ENCODE data around the gene SPTLC3.

The SPTLC3 gene

GRCh38 chr20:13147971-13148370, 139.2 kb downstream of the SPTLC3 start:
- no peak for DNase-seq (ENCODE audit: extremely low read depth, low read depth)
- TF ChIP-seq, protein P1, sequence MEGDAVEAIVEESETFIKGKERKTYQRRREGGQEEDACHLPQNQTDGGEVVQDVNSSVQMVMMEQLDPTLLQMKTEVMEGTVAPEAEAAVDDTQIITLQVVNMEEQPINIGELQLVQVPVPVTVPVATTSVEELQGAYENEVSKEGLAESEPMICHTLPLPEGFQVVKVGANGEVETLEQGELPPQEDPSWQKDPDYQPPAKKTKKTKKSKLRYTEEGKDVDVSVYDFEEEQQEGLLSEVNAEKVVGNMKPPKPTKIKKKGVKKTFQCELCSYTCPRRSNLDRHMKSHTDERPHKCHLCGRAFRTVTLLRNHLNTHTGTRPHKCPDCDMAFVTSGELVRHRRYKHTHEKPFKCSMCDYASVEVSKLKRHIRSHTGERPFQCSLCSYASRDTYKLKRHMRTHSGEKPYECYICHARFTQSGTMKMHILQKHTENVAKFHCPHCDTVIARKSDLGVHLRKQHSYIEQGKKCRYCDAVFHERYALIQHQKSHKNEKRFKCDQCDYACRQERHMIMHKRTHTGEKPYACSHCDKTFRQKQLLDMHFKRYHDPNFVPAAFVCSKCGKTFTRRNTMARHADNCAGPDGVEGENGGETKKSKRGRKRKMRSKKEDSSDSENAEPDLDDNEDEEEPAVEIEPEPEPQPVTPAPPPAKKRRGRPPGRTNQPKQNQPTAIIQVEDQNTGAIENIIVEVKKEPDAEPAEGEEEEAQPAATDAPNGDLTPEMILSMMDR (IDR thresholded peaks at IDR 0.05; ENCODE audit: low read depth, low read length): no peak

- DNase-seq (ENCODE audit: extremely low read depth, low read depth): no peak
- TF ChIP-seq, protein P1 (IDR thresholded peaks at IDR 0.05; ENCODE audit: low read depth, low read length): no peak
Observed at GRCh38 chr20:13148402-13148801, 139.6 kb downstream of the SPTLC3 start.

DNA sequence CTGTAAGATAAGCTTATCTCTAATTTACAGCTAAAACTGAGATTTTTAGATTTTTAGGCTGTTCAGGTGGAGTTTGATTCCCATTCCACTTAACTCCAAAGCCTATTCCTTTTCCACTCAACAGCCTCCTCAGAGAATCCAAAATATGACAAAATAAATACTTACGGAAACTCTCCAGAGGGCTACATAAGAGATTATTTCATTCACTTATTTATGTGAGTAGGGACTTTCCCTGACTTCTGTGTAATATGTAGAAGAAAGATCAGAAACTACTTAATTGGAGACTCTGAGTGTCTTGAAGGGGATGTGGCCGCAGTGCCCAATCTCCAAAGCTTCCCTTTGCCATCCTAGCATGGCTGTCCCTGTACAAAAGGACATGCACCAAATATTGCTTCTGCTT, 140.2 kb downstream of the SPTLC3 start:
- TF ChIP-seq, protein P1 (IDR thresholded peaks at IDR 0.05; ENCODE audit: low read depth, low read length): no peak

GRCh38 chr20:13149371-13150105, 140.8 kb downstream of the SPTLC3 start:
- no peak for DNase-seq (ENCODE audit: extremely low read depth, low read depth)
- TF ChIP-seq, protein P1 (IDR thresholded peaks at IDR 0.05; ENCODE audit: low read depth, low read length): no peak

More for the DNA sequence above, 140.2 kb downstream of the SPTLC3 start:
- no peak for DNase-seq (ENCODE audit: extremely low read depth, low read depth)

DNA sequence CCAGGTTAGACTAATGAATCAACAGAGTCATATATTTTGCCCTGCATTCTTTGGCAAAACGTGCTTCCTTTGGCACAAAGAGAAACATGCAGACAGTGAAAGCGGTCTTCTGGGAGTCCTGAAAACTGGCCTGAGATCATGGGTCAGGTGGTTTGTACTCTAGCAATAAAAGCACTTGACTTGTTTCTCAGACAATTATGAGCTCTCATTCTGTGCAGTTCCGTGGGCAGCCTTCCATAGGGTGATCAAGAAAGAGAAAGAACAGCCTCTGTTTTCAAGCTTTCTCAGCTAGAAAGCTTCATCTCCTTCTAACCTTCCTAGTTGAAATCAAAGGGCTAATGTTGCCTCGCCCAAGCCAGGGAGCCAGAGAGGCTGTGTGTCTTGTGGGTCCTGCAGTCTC, 149.6 kb downstream of the SPTLC3 start:
- DNase-seq (ENCODE audit: extremely low read depth, low read depth): no peak
- TF ChIP-seq, protein P1 (IDR thresholded peaks at IDR 0.05; ENCODE audit: low read depth, low read length): no peak

- no peak for DNase-seq (ENCODE audit: extremely low read depth, low read depth)
- TF ChIP-seq, protein P1 (IDR thresholded peaks at IDR 0.05; ENCODE audit: low read depth, low read length): no peak
Observed at GRCh38 chr20:13159889-13160288, 151.1 kb downstream of the SPTLC3 start.

GRCh38 chr20:13165203-13165602, 156.4 kb downstream of the SPTLC3 start:
- DNase-seq (ENCODE audit: extremely low read depth, low read depth): no peak
- TF ChIP-seq, protein P1 (IDR thresholded peaks at IDR 0.05; ENCODE audit: low read depth, low read length): no peak

All from AG09319 (cell line).